A549 (cell line): ENCODE data around the gene KIAA0408. TPM values are rescaled to one million over a fixed set of nuclear protein-coding genes. Genes with fewer than 3 reads are reported as not detected.

Source experiments
- ATAC-seq, 2 experiments: fragments of 200-7000 bp in 1 of 2; fragments of >200 bp in 1 of 2; cut with Nextera tagmentation in 1 of 2; cut with Tn5 transposase in 1 of 2; 3 replicates each; pipeline versions ENCODE4 v1.8.0 to v1.9.1; 2018 to 2020; ENCODE audit warnings: mild to moderate bottlenecking in 1 of 2, moderate library complexity in 1 of 2
- CTCF ChIA-PET: fragments of 300-600 bp; sonication (Branson Sonifier 250); formaldehyde crosslinking; extraction: SDS; loops from one replicate; lab custom pipeline; 2021; ENCODE audit warnings: antibody characterized with exemption, inconsistent platforms; lab: Yijun Ruan, JAX
- POLR2A ChIA-PET: fragments of 350-600 bp; formaldehyde crosslinking; extraction: SDS; loops from one replicate; lab custom pipeline; 2021; ENCODE audit warnings: antibody characterized with exemption, inconsistent platforms; lab: Yijun Ruan, JAX
- DNase-seq, 2 experiments: peaks; one replicate each; pipeline versions ENCODE4 v3.0.0 to v3.0.0-alpha.2; 2011 to 2016; ENCODE audit warnings: low read depth in 1 of 2, low spot score in 1 of 2
- FAIRE-seq: peaks from 2 replicates; lab custom pipeline; 2011; peaks lifted over from hg19 to GRCh38; lab: Jason Lieb, UNC
- H3K27ac ChIP-seq, 2 experiments: fragments of >200 bp; sonication (Bioruptor Twin); formaldehyde crosslinking; 3 replicates each; pipeline ENCODE4 v1.5.1; 2016 to 2017
- H3K4me1 ChIP-seq: fragments of >200 bp; sonication (Bioruptor Twin); formaldehyde crosslinking; 3 replicates; pipeline ENCODE4 v1.6.1; 2016
- H3K4me2 ChIP-seq: fragments of >200 bp; sonication (Bioruptor Twin); formaldehyde crosslinking; 3 replicates; pipeline ENCODE4 v1.6.1; 2016
- H3K4me3 ChIP-seq: fragments of >200 bp; sonication (Bioruptor Twin); formaldehyde crosslinking; 3 replicates; pipeline ENCODE4 v1.5.1; 2016
- H3K9me3 ChIP-seq: fragments of >200 bp; sonication (Bioruptor Twin); formaldehyde crosslinking; 3 replicates; pipeline ENCODE4 v1.6.1; 2016
- ATOH8 ChIP-seq: fragments of 250-450 bp; sonication (Bioruptor Pico); IDR thresholded peaks from 2 replicates; pipeline ENCODE4 v1.5.0; 2020; ENCODE audit warnings: low read depth, mild to moderate bottlenecking, moderate library complexity
- CEBPB ChIP-seq, 2 experiments: fragments of >200 bp in 1 of 2; sonication (Bioruptor Twin) in 1 of 2; formaldehyde crosslinking in 1 of 2; IDR thresholded peaks; 2 replicates each; pipeline ENCODE4 v1.6.1; 2012 to 2016
- CHD2 ChIP-seq: fragments of 150-350 bp; IDR thresholded peaks from 2 replicates; pipeline ENCODE4 v1.6.1; 2014; ENCODE audit warnings: low read length; ENCODE audit not compliant: partially characterized antibody
- CTCF ChIP-seq: fragments of >200 bp; sonication (Bioruptor Twin); formaldehyde crosslinking; IDR thresholded peaks from 3 replicates; pipeline ENCODE4 v1.5.1; 2016
- ELK1 ChIP-seq: fragments of 150-350 bp; IDR thresholded peaks from 2 replicates; pipeline ENCODE4 v1.6.1; 2014; ENCODE audit warnings: low read depth, mild to moderate bottlenecking, low read length
- EP300 ChIP-seq, 2 experiments: fragments of >200 bp; sonication (Bioruptor Twin); formaldehyde crosslinking; IDR thresholded peaks; 2 replicates in 1 of 2; 3 replicates in 1 of 2; pipeline ENCODE4 v1.6.1; 2016 to 2017
- FOSL2 ChIP-seq, 2 experiments: fragments of 450-650 bp in 1 of 2; fragments of >200 bp in 1 of 2; sonication (Bioruptor Twin) in 1 of 2; formaldehyde crosslinking; IDR thresholded peaks; 2 replicates each; pipeline versions ENCODE4 v1.5.0 to v1.6.1; 2016 to 2020; ENCODE audit warnings: mild to moderate bottlenecking in 1 of 2, moderate library complexity in 1 of 2
- FOXS1 ChIP-seq: fragments of 250-450 bp; sonication (Bioruptor Pico); IDR thresholded peaks from 2 replicates; pipeline ENCODE4 v1.5.0; 2020; ENCODE audit warnings: mild to moderate bottlenecking, moderate library complexity
- HMGXB4 ChIP-seq: fragments of 250-450 bp; sonication (Bioruptor Pico); IDR thresholded peaks from 2 replicates; pipeline ENCODE4 v1.5.0; 2021; ENCODE audit warnings: mild to moderate bottlenecking, moderate library complexity, borderline replicate concordance
- JUNB ChIP-seq: fragments of >200 bp; sonication (Bioruptor Twin); formaldehyde crosslinking; IDR thresholded peaks from 2 replicates; pipeline ENCODE4 v1.6.1; 2016
- KDM1A ChIP-seq: fragments of 200-600 bp; sonication (generic); IDR thresholded peaks from 2 replicates; pipeline ENCODE4 v1.6.1; 2016; ENCODE audit warnings: low read depth, mild to moderate bottlenecking
- MAZ ChIP-seq: fragments of 150-350 bp; IDR thresholded peaks from 2 replicates; pipeline ENCODE4 v1.6.1; 2014; ENCODE audit warnings: antibody characterized with exemption, low read depth, low read length, borderline replicate concordance
- MYC ChIP-seq: IDR thresholded peaks from 2 replicates; pipeline ENCODE4 v1.6.1; 2012; ENCODE audit warnings: mild to moderate bottlenecking, inconsistent platforms, low read length, improper control_type of control experiment, borderline replicate concordance
- NFE2L2 ChIP-seq: fragments of 150-350 bp; conservative IDR thresholded peaks from 2 replicates; pipeline ENCODE4 v1.6.1; 2014; ENCODE audit warnings: low read length
- NPAS2 ChIP-seq: fragments of 250-450 bp; sonication (Bioruptor Pico); IDR thresholded peaks from 2 replicates; pipeline ENCODE4 v1.8.0; 2022; ENCODE audit warnings: mild to moderate bottlenecking, moderate library complexity, borderline replicate concordance
- PBX3 ChIP-seq: IDR thresholded peaks from 2 replicates; pipeline ENCODE4 v1.6.1; 2012
- PHF8 ChIP-seq: fragments of 200-600 bp; sonication (generic); IDR thresholded peaks from 2 replicates; pipeline ENCODE4 v1.6.1; 2016; ENCODE audit warnings: low read depth, mild to moderate bottlenecking, antibody characterized with exemption, moderate library complexity, borderline replicate concordance
- POLR2AphosphoS2 ChIP-seq: conservative IDR thresholded peaks from 2 replicates; pipeline ENCODE4 v1.6.1; 2012; ENCODE audit warnings: low read length, improper control_type of control experiment, inconsistent platforms
- RARB ChIP-seq: fragments of 250-450 bp; sonication (Bioruptor Pico); IDR thresholded peaks from 2 replicates; pipeline ENCODE4 v1.8.0; 2021; ENCODE audit warnings: mild to moderate bottlenecking, moderate library complexity
- RCOR1 ChIP-seq: fragments of 150-350 bp; IDR thresholded peaks from 2 replicates; pipeline ENCODE4 v1.6.1; 2014; ENCODE audit warnings: antibody characterized with exemption, low read length, low read depth
- SMC3 ChIP-seq: fragments of >200 bp; sonication (Bioruptor Twin); formaldehyde crosslinking; IDR thresholded peaks from 3 replicates; pipeline ENCODE4 v1.6.1; 2018; ENCODE audit warnings: inconsistent platforms
- TP53 ChIP-seq: fragments of 250-450 bp; sonication (Bioruptor Pico); IDR thresholded peaks from 2 replicates; pipeline ENCODE4 v1.5.0; 2021; ENCODE audit warnings: mild to moderate bottlenecking, moderate library complexity
- USF2 ChIP-seq: fragments of 450-650 bp; IDR thresholded peaks from 2 replicates; pipeline ENCODE4 v1.6.1; 2014; ENCODE audit warnings: antibody characterized with exemption
- ZNF302 ChIP-seq: fragments of 250-450 bp; sonication (Bioruptor Pico); IDR thresholded peaks from 2 replicates; pipeline ENCODE4 v1.9.0; 2021; ENCODE audit warnings: inconsistent platforms, mild to moderate bottlenecking, moderate library complexity
- WGBS: methylation state at CpG from one replicate; pipeline ENCODE4 v1.1.6; 2017; ENCODE audit errors: missing lambda C conversion rate; 5-methylcytosine and 5-hydroxymethylcytosine counted together
- polyA plus RNA-seq, 4 experiments: library from polyadenylated mRNA; depleted of rRNA in 3 of 4; stranded (reverse); fragments of >200 nt; fragmentation: RNase III in 1 of 4; extraction: RNeasy Plus Mini Kit Qiagen cat#74134 plus additional on column Dnase treatment in 1 of 4; gene quantifications; 2 replicates in 3 of 4; 3 replicates in 1 of 4; pipeline ENCODE4 v1.2.3, GENCODE V29; 2011 to 2017

KIAA0408 gene
- polyA plus RNA-seq, 2 of the 4 experiments (the other 2 are of a cell fraction), result 2.7 to 11.8 TPM

GRCh38 chr6:127484212-127484863 is 25.1 kb upstream of the KIAA0408 start:
- 11% methylated on average over 3 of the region's 3 CpGs for WGBS
- TF ChIP-seq FOSL2 (IDR thresholded peaks at IDR 0.05), result no peak
- peak; percentile 50 for TF ChIP-seq FOSL2 (CRISPR knock-in tag; IDR thresholded peaks at IDR 0.05)
- no peak for TF ChIP-seq ZNF302 (CRISPR knock-in tag)
- no peak for TF ChIP-seq CHD2
- no peak for TF ChIP-seq PBX3
- TF ChIP-seq PHF8, result no peak
- no peak for TF ChIP-seq RARB
- 0 out of 4 replicates have a peak, but pooled peaks of 1 of the 2 experiments have one; percentile 4 for TF ChIP-seq CEBPB (IDR thresholded peaks at IDR 0.05)
- TF ChIP-seq KDM1A, result no peak
- TF ChIP-seq NFE2L2, result no peak
- TF ChIP-seq HMGXB4 (CRISPR knock-in tag), result no peak
- CTCF ChIA-PET, result interaction anchor here (1.2 to 2.7 kb wide), 2 partner anchors 21 to 32 kb away, joined by 4 to 12 read pairs; no protein-coding TSS in a partner anchor
- peak overlapping the region; percentile 76 for H3K4me2 ChIP-seq
- H3K4me1 ChIP-seq, result peaks cover 44% of the 10 kb centered on the region
- 0 out of 3 replicates have a peak overlapping the region, but pooled peaks have one; percentile 16 for H3K4me3 ChIP-seq
- peak overlapping the region; percentile 9 to 69; a peak in 4 of 6 replicates for H3K27ac ChIP-seq
- no peaks in the 10 kb centered on the region for H3K9me3 ChIP-seq
- FAIRE-seq, result no peak
- POLR2A ChIA-PET, result interaction anchor here (1.6 kb wide), 1 partner anchor 35 kb away, joined by 6 read pairs; the partner anchor contains the start of gene MTCL3
- peak; percentile 68 to 79 for ATAC-seq
- DNase-seq, result peak; percentile 2 to 23

- CTCF ChIA-PET, result interaction anchor here (1.4 to 2.7 kb wide), 2 partner anchors 21 to 33 kb away, joined by 4 to 12 read pairs; no protein-coding TSS in a partner anchor
- ATAC-seq, result no peak
- Histone ChIP-seq H3K4me1 (peaks cover 44% of the 10 kb centered on the region), H3K4me3 (no peak overlapping the region), H3K4me2 (peak overlapping the region; percentile 76), H3K9me3 (no peaks in the 10 kb centered on the region), H3K27ac (peak overlapping the region in 1 of 2 experiments; percentile 69; a peak in 4 of 6 replicates)
- POLR2A ChIA-PET, result interaction anchor here (1.6 kb wide), 1 partner anchor 36 kb away, joined by 6 read pairs; the partner anchor contains the start of gene MTCL3
- no peak for DNase-seq
- TF ChIP-seq CHD2 (no peak), USF2 (no peak), ZNF302 (CRISPR knock-in tag) (no peak), NPAS2 (CRISPR knock-in tag) (no peak), KDM1A (no peak), ATOH8 (CRISPR knock-in tag) (no peak), TP53 (no peak), JUNB (no peak), POLR2AphosphoS2 (no peak), MYC (no peak), ELK1 (no peak), FOXS1 (CRISPR knock-in tag) (no peak), RCOR1 (no peak), SMC3 (no peak), EP300 (IDR thresholded peaks at IDR 0.05) (no peak), CTCF (no peak), MAZ (no peak)
- WGBS, result 85% methylated on average over 5 of the region's 5 CpGs
- no peak for FAIRE-seq
Measured at GRCh38 chr6:127483399-127484055, 24.3 kb upstream of the KIAA0408 start.
